Measurements from ENCODE around the gene CAMKV. TPM values are rescaled to one million over a fixed set of nuclear protein-coding genes. Genes with fewer than 3 reads are reported as not detected.

The CAMKV gene, protein sequence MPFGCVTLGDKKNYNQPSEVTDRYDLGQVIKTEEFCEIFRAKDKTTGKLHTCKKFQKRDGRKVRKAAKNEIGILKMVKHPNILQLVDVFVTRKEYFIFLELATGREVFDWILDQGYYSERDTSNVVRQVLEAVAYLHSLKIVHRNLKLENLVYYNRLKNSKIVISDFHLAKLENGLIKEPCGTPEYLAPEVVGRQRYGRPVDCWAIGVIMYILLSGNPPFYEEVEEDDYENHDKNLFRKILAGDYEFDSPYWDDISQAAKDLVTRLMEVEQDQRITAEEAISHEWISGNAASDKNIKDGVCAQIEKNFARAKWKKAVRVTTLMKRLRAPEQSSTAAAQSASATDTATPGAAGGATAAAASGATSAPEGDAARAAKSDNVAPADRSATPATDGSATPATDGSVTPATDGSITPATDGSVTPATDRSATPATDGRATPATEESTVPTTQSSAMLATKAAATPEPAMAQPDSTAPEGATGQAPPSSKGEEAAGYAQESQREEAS
- 0.18 TPM for total RNA-seq

DNA sequence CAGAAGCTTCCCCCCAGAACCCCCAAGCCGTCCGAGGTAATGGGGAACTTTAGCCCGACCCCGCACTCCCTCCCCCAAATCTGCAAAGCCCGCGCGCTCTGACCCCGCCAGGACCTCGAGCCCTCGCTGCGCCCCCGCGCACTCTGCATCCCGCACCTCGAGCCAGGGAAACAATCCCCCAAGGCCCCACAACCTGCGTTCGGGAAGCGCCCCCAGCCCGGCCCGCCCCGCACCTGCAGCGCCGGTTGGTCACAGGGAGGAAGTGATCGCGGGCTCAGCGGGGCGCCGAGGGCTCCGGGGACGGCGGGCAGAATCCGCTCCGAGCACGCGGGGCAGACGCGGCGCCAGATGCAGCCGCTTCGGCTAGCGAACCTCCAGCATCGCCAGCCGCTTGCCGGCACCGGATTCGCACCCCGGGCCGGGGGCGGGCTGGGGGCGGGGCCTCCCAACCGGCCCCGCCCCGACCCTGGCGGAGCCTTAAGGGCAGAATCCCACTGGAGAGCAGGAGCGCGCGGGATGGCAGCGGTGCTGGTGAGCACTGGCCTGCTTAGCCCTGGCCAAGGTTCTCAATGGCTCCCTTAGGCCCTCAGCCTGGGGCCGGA, at the start of gene CAMKV:
TSS of gene CAMKV (minus strand) at position 382 of the 602 bp plus-strand sequence. CDS start 7,518 bp downstream, outside the sequence.

DNA sequence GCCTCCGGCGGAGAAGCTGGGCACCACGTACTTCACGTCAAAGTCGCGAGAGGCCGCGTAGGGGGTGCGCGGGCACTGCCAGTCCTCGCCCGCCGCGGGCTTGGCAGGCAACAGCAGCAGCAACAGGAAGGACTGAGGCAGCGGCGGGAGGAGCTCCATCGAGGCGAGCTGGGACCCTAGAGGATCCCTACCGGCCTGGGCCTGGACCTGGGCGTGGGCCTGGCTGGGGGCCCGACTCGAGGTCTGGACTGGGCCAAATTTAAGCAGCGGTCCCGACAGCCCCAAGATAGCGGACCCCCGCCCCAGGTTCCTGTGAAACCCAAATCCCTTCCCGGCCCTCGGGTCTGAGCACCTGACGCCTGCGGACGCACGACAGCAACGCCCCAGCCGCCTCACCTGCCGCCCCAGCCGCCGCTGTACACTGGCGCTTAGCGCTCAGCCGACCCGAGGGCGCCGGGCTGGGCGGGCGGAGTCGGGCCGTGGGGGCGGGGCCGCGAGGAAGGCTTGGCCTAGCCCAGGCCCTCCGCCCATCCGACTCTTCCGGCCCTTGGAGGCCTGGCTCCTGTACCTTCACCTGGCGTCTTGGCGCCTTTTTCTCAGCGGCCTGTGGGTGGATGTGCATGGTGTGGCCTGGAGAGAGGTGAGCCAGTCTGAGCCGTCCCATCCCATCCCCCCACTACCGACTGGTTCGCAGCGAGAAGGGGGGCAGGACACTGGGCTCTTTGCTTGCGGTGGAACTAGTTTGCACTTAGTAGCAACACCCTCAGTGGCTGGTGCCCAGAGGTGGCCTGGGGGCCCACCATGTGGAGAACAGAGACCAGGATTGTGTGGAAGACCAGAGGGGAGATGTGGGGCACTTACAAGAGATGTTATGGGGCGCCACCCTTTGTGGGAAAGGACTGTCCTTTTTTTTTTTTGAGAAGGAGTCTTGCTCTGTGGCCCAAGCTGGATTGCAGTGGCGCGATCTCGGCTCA, 34.0 kb upstream of the CAMKV start, which contains the start of gene MST1R:
TSS of gene MST1R (minus strand) at position 423 of the 974 bp plus-strand sequence. CDS start at position 159, 264 bp downstream.

DNA sequence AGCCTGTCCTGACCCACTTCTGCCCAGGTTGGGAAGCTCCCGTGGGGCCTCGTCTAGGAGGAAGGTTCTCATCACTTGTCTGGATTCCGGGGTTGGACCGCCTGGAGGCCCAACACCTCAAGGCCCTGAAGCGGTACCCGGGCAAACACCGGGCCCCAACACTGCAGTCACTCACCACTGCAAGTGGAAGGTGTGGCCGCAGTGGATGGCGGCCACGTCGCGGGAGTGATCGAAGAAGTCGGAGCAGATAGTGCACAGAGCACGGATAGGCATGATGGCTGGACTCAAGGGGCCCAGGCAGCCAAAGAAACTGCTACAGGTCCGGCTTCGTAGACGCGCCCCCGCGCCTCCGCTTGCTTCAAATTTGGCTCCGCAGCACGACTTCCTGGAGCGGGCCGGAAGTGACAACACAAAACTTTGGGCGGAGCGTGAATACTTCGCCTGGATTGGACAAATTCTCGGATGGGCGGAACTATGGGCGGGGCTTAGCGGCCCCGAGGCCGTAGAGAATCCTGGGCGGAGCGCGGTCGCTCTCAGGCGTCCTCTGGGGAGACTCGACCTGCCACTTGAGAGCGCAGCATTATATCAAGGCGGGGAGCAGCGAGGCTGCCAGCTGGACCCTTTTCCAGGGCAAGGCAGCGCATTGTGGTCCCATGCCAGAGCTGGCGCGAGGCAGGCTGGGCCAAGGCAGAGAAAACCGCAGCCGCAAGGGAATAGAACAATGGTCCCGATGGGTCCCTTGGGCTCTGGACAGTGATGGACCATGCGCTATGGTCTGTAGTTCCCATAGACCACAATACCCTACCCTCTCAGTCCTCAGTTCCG, 13.3 kb downstream of the CAMKV start, which contains the start of gene TRAIP:
TSS of gene TRAIP (minus strand) at position 384 of the 825 bp plus-strand sequence. CDS start at position 273, 111 bp downstream.

DNA sequence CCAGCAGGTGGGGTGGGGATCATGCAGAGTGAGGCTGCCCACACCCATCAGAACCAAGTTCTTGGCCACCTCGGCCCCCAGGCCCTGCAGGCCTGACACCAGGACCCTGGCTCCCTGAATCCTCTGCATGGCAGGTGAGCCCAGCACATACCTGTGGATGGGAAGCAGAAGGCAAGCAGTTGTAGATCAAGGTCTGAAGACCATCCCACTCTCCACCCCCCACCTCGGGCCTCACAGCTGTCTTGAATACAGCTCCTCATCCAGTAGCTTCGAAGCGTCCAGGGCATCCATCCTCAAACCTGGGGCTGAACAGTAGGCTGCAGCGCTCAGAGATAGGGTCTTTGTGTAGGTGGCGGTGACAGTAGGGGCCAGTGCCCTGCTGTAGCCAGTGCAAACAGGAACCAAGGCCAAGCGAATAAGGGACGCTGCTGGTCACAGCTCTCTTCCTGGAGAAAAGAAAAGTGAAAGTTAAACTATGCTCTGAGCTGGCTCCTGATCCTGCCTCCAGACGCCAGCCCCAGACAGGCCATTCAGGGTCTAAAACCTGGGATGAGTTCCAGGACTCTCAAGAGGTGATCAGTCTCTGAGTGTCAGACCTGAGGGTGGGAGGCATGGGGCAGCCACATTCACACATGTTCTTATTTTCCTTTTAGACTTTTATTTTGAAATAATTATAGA, 56.1 kb downstream of the CAMKV start, which contains the start of gene UBA7:
TSS of gene UBA7 (minus strand) at position 457 of the 678 bp plus-strand sequence. CDS start at position 291, 166 bp downstream.

Small RNAs within 50 kb of the gene (small RNA-seq; reads per million reads assigned to genes)
- not detected for gene RN7SL217P (ENCODE audit: low replicate concordance)

Other genes starting within 250 kb of the CAMKV start
- gene APEH, start 195.6 kb downstream of the CAMKV start, total RNA-seq = 104 TPM
- 47.9 TPM for gene MST1, start 180.4 kb downstream of the CAMKV start, total RNA-seq
- 35.7 TPM for gene RNF123, start 180.3 kb downstream of the CAMKV start, total RNA-seq
- 0.41 TPM for gene AMIGO3, start 150.2 kb downstream of the CAMKV start, total RNA-seq
- gene GMPPB, start 146.0 kb downstream of the CAMKV start, total RNA-seq = 23.7 TPM
- 58.5 TPM for gene IP6K1, start 83.4 kb downstream of the CAMKV start, total RNA-seq
- 0.35 TPM for gene CDHR4, start 70.0 kb downstream of the CAMKV start, total RNA-seq
- gene INKA1, start 66.6 kb downstream of the CAMKV start, total RNA-seq = 9.1 TPM
- 65.3 TPM for gene UBA7, start 56.0 kb downstream of the CAMKV start, total RNA-seq
- gene TRAIP, start 13.3 kb downstream of the CAMKV start, total RNA-seq = 5.0 TPM
- 2.0 TPM for gene MST1R, start 34.0 kb upstream of the CAMKV start, total RNA-seq
- gene MON1A, start 59.9 kb upstream of the CAMKV start, total RNA-seq = 8.7 TPM
- gene RBM6, start 70.2 kb upstream of the CAMKV start, total RNA-seq = 78.2 TPM
- gene RBM5, start 219.0 kb upstream of the CAMKV start, total RNA-seq = 261 TPM

All from metanephros (tissue), 2 donors.